Erythroblast (primary cell): ENCODE results near the gene TBX3.

Source experiments
- GATA1 ChIP-seq: IDR thresholded peaks from 2 replicates; pipeline ENCODE4 v1.6.1; 2011; ENCODE audit warnings: low read depth, mild to moderate bottlenecking, control low read depth, low read length, moderate library complexity
- POLR2A ChIP-seq: IDR thresholded peaks from 2 replicates; pipeline ENCODE4 v1.6.1; 2011; ENCODE audit warnings: mild to moderate bottlenecking, low read length

DNA sequence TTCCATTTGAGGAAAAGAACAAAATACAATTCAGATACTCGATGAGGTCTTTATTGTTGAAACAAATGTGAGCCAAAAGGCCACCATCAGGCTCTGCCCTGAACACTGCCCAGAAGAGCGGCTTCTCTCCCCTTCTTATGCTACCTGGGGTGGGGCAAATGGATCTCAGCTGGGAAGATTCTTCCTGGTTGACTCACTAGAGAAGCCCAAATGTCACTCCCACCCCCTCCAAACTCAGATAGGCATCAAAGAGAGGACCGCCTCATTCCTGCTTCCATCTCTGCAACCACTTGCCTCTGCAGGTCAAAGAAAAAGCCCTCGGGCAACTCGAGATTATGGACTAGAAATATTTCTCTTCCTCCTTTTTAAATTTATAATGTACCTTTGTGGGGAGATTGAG lies 55.8 kb downstream of the TBX3 start:
- no peak for TF ChIP-seq POLR2A
- TF ChIP-seq GATA1: no peak
